Fibroblast of gingiva (primary cell): ENCODE measurements around the gene DLK1.
A peak's percentile ranks its signal among the peaks of the same experiment; 100 is the strongest.

ENCODE experiments used
- DNase-seq: peaks from one replicate; pipeline ENCODE4 v3.0.0-alpha.2; 2011; ENCODE audit warnings: low read depth

Gene DLK1

GRCh38 chr14:100693877-100694578 lies 32.7 kb upstream of the DLK1 start:
- no peak for DNase-seq

GRCh38 chr14:100694579-100695422 lies 31.9 kb upstream of the DLK1 start:
- DNase-seq, result no peak

GRCh38 chr14:100695423-100695738 lies 31.3 kb upstream of the DLK1 start:
- no peak for DNase-seq

- no peak for DNase-seq
These were observed 30.7 kb upstream of the DLK1 start for GRCh38 chr14:100696008-100696407.

- DNase-seq, result no peak
These were observed 30.1 kb upstream of the DLK1 start for GRCh38 chr14:100696590-100696989.

GRCh38 chr14:100698066-100698465 lies 28.6 kb upstream of the DLK1 start:
- DNase-seq, result no peak

- DNase-seq, result no peak
These were observed 27.8 kb upstream of the DLK1 start for GRCh38 chr14:100698666-100699448.

GRCh38 chr14:100701314-100701713 lies 25.4 kb upstream of the DLK1 start:
- no peak for DNase-seq

- no peak for DNase-seq
These were observed 24.1 kb upstream of the DLK1 start for GRCh38 chr14:100702590-100702989.

GRCh38 chr14:100703386-100704220 lies 23.1 kb upstream of the DLK1 start:
- no peak for DNase-seq

- no peak for DNase-seq
These were observed 20.5 kb upstream of the DLK1 start for GRCh38 chr14:100706200-100706599.

- DNase-seq, result no peak
These were observed 19.8 kb upstream of the DLK1 start for GRCh38 chr14:100706860-100707259.

GRCh38 chr14:100708425-100709288 lies 18.0 kb upstream of the DLK1 start:
- DNase-seq, result no peak

GRCh38 chr14:100709289-100710284 lies 17.1 kb upstream of the DLK1 start:
- DNase-seq, result peak; percentile 19

- DNase-seq, result no peak
These were observed 16.3 kb upstream of the DLK1 start for GRCh38 chr14:100710391-100710790.

- no peak for DNase-seq
These were observed 15.7 kb upstream of the DLK1 start for GRCh38 chr14:100710826-100711462.

- DNase-seq, result no peak
These were observed 15.2 kb upstream of the DLK1 start for GRCh38 chr14:100711493-100711892.

- DNase-seq, result no peak
These were observed 14.2 kb upstream of the DLK1 start for GRCh38 chr14:100712490-100712889.

GRCh38 chr14:100713705-100714104 lies 13.0 kb upstream of the DLK1 start:
- DNase-seq, result no peak
